SK-N-MC (cell line): ENCODE results near the gene C20orf202.

Source experiments
- EZH2 ChIP-seq: fragments of 200-600 bp; sonication (generic); IDR thresholded peaks from one replicate; pipeline ENCODE4 v1.6.1; 2017; ENCODE audit warnings: antibody characterized with exemption
- FOXP2 ChIP-seq: optimal IDR thresholded peaks from 2 replicates; pipeline ENCODE3; 2011; ENCODE audit warnings: mild to moderate bottlenecking, moderate library complexity; ENCODE audit not compliant: insufficient read depth; ENCODE audit errors: extremely low read length, control extremely low read depth
- POLR2AphosphoS5 ChIP-seq: IDR thresholded peaks from 2 replicates; pipeline ENCODE4 v1.6.1; 2012; ENCODE audit warnings: mild to moderate bottlenecking, low read depth, low read length, borderline replicate concordance

DNA sequence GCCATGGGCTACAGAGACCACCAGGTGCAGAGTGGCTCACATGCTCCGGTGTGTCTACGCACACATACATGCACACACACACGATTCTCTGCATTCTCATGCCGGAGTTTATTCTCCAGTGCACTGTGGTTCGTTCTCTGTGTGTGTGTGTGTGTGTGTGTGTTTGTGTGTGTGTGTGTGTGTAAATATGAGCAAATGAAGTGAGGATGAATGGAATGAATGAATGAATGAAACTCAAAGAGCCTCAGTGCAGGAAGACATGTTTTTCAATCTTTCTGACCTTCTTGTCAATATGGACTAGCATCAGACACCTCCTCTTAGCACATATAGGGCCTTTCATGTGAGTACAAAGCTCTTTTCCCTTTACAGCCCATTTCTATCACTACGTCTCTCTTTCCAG, 20.1 kb upstream of the C20orf202 start:
- no peak for TF ChIP-seq FOXP2
- TF ChIP-seq POLR2AphosphoS5, result no peak
- no peak for TF ChIP-seq EZH2
